HPDE6-E6E7 (cell line): ENCODE data around the gene HOMEZ.

Experiments
- DNase-seq: peaks from one replicate; pipeline ENCODE4 v3.0.0; 2011; ENCODE audit warnings: missing footprints; ENCODE audit errors: extremely low spot score

HOMEZ gene

GRCh38 chr14:23307687-23308644, 22.0 kb upstream of the HOMEZ start:
- DNase-seq = no peak

- no peak for DNase-seq
Measured at GRCh38 chr14:23307146-23307530, 21.2 kb upstream of the HOMEZ start.

GRCh38 chr14:23306412-23307145, 20.6 kb upstream of the HOMEZ start, which contains the start of gene BCL2L2:
Gene BCL2L2, plus strand, starts transcription at chr14:23306833. Its CDS starts 935 bp downstream, at chr14:23307768.
- DNase-seq = peak; percentile 60

DNA sequence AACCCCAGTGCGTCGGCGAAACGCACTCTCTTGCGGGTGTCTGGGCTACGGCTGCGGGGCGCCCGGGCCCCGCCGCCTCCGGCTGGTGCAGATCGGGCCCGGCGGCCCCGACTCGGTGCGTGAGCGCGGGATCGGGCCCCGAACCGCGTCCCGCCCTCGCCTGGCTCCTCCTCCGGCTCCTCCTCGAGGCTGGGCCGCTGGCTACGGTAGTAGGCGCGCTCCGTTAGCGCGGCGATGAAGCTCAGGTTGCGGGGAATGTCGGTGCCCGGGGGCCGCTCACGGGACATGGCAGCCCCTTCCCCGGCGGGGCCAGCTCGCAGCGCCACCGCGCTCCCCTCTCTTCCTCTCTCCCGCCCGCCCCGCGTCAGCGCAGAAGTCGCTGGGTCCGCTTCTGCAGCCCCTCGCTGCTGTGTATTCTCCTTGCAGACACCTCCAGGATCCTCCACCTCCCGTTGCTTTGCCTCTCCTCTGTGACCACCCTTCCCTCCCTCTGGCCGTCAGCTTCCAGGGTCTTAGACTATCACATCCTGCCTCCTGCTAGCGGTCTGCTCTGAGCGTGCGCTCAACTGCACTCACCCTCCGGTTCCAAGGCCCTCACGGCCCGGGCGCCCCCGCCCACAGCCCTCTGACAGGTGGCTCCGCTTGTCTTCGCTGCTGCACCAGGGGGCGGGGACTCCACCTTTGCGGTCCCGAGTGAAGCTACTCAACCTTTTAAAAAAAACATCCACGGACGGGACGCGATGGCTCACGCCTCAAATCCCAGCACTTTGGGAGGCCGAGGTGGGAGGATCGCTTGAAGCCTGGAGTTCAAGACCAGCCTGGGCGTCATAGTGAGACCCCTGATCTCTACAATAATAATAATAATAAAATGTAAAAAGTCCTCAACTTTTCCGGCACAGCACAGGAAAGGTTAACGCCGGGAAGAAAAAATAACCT, 16.6 kb upstream of the HOMEZ start, which contains the start of gene PPP1R3E:
Gene PPP1R3E, minus strand, starts transcription at position 570 of the 936 bp plus-strand sequence. Its CDS starts 283 bp downstream, at position 287.
- DNase-seq = no peak

DNA sequence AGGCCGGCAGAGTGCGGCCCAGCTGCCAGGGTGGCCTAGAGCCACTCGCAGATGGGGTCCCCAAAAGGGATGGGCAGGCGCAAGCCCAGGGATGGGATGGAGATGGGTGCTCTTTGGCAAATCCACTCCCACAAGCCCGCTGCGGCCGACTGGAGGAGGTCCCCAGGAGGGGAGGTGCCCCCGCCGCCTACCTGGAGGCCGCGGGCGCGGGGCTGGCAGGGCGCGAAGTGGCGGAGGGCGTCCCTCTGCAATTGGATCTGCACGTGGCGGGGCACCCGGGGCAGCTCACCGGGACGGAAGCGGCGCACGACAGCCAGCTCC, 16.0 kb upstream of the HOMEZ start:
- DNase-seq = no peak

- peak; percentile 94 for DNase-seq
Measured at GRCh38 chr14:23301288-23301968, 15.5 kb upstream of the HOMEZ start.

DNA sequence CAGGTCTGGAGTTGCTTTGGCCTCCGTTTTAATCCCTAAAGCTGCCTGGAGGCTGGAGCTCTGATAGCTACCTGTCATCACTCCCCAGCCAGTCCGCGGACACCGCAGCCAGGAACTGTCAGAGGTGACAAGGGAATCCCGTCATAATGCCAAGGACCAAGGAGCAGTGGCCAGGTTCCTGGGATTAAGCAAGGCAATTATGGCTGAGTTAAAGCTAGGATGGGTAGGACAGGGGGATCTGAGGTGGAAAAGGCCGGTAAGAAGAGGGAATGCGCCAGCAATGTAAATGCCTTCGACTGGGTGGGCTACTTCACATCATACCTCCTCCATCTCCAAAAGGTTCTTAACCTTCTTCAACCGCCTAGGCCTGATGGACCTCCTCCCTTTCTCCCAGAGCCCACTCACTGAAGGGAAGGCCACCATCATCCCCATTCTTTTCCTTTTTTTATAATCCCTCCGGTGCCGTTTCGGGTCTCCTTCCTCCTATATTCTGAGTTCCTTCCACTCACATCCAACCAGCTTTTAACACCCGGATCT, 14.8 kb upstream of the HOMEZ start:
- no peak for DNase-seq

- DNase-seq = no peak
Measured at GRCh38 chr14:23299986-23300686, 14.2 kb upstream of the HOMEZ start.

- no peak for DNase-seq
Measured at GRCh38 chr14:23299211-23299957, 13.5 kb upstream of the HOMEZ start.

DNA sequence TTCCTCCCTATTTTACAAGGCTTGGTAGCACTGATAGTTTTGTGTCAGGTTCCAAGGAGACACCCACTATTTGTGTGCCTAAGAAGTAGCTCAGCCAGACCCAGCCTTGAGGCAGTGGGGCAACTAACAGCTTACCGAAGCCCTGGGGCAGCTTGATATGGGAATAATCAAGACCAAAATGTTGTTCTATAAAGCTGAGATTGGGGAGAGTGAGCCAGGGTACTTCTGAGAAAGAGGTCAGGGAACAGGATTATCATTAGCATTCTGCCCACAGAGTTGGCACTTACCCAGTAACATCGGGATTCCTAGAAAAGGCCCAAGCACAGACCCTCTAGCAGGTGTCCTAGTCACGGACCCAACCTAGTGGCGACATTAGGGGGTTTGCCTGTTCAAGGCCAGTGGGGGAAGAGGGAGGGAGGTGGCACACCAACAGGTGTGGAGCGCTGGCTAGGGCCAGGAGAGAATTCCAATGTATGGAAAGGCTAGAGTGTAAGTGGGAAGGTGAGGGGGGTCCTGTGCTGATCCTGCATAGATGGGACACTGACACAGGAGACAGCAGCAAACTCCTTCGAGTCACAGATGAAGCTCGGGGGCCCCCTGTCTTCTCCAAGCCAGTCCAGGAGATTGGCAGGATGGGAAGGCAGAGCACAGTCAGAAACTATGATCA, 11.8 kb upstream of the HOMEZ start:
- no peak for DNase-seq

DNA sequence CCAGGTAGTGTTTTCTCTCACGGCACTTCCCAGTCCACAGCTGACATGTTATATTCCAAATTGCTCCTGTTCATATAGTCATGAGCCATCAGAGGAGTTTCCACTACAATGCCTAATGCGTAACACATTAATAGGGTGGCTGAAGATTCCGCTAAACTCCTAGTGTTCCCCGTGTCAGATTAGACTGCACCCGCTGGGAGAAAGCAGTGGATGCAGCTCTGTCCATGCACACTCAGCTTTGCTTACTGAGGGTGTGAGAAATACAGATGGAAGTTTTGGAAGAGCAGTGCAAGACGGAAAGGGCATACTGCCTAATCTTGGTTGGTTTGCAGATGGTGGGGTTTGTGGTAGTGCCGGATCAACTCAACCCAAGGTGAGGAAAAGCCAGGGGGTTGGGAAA, 11.2 kb upstream of the HOMEZ start:
- no peak for DNase-seq

- no peak for DNase-seq
Measured at GRCh38 chr14:23296012-23296777, 10.3 kb upstream of the HOMEZ start.

DNA sequence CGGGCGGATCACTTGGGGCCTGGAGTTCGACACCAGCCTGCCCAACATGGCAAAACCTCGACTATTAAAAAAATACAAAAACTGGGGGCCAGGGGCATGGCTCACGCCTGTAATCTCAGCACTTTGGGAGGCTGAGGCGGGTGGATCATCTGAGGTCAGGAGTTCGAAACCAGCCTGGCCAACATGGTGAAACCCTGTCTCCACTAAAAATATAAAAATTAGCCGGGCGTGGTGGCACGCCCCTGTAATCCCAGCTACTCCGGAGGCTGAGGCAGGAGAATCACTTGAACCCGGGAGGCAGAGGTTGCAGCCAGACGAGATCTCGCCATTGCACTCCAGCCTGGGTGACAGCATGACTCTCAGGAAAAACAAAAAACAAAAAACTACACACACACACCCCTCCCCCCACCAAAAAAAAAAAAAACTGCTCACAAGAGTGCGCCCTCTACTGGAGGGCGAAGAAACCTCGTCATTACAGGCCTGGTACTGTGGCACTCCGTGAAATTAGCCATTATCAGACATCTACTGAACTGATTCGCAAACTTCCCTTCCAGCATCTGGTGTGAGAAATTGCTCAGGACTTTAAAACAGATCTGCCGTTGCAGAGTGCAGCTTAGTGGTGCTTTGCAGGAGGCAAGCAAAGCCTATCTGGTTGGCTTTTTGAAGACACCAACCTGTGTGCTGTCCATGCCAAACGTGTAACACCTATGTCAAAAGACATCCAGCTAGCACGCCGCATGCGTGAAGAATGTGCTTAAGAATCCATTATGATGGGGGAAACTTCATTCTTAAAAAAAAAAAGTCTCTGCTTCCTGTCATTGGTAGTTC, 9.0 kb upstream of the HOMEZ start:
- no peak for DNase-seq

DNA sequence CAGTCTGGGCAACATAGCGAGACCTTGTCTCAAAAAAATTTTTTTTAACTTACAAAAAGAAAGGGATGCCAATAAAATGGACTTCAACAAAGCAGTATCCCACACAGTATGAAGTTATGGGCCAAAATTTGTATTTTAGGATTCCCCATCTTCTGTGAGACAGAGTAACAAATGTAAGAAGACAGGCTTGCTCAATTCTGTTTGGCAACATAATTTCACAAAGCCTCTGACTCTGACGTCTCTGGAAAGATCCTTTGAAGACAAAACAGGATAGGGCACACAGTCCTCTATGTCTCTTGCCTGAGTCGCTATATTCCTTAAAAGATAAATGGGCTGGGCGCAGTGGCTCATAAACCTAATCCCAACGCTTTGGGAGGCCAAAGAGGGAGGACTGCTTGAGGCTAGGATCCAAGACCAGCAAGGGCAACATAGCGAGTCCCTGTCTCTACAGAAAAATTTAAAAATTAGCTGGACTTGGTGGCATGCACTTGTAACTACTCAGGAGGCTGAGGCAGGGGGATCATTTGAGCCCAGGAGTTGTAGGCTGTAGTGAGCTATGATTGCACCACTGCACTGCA, 1.1 kb upstream of the HOMEZ start:
- DNase-seq = no peak

GRCh38 chr14:23285530-23286019, 357 bp downstream of the HOMEZ start:
- no peak for DNase-seq

- no peak for DNase-seq
Measured at GRCh38 chr14:23284654-23285529, 1.0 kb downstream of the HOMEZ start.
